ENCODE results near the gene CCDC187.

GRCh38 chr9:136284951-136285350 is 18.9 kb downstream of the CCDC187 start:
- TF ChIP-seq CTCF (optimal IDR thresholded peaks at IDR 0.05 in 1 of 3, IDR thresholded peaks at IDR 0.05 in 1 of 3, conservative IDR thresholded peaks at IDR 0.05 in 1 of 3; ENCODE audit: extremely low read depth in 1 of 3, insufficient read depth in 2 of 3, low read length in 3 of 3), result no peak
- TF ChIP-seq EZH2 (IDR thresholded peaks at IDR 0.05; ENCODE audit: low read length), result no peak
